AG04450 (cell line): ENCODE results near the gene OAS3. TPM values are rescaled to one million over a fixed set of nuclear protein-coding genes. Genes with fewer than 3 reads are reported as not detected.

ENCODE experiments used
- CTCF ChIA-PET: fragments of 300-600, 350-600 bp; formaldehyde crosslinking; extraction: SDS; loops from one replicate; lab custom pipeline; 2022; ENCODE audit warnings: antibody characterized with exemption, inconsistent platforms; lab: Charles Lee
- POLR2A ChIA-PET: fragments of 350-600 bp; formaldehyde crosslinking; extraction: SDS; loops from one replicate; lab custom pipeline; 2021; ENCODE audit warnings: antibody characterized with exemption, inconsistent platforms; lab: Yijun Ruan, JAX
- DNase-seq: peaks from one replicate; pipeline ENCODE4 v3.0.0-alpha.2; 2011; ENCODE audit warnings: low read depth, low spot score
- H3K27ac ChIP-seq: one replicate; pipeline ENCODE4 v1.5.1; 2012; ENCODE audit warnings: low read depth, low read length, control low read depth
- H3K27me3 ChIP-seq: one replicate; pipeline ENCODE4 v1.6.0; 2012; ENCODE audit warnings: low read length; ENCODE audit not compliant: control insufficient read depth, insufficient read depth
- H3K4me3 ChIP-seq: 2 replicates; pipeline ENCODE4 v1.5.1; 2011; ENCODE audit warnings: mild to moderate bottlenecking, low read depth, low read length, control low read depth
- H3K9me3 ChIP-seq: 2 replicates; pipeline ENCODE4 v1.5.1; 2012; ENCODE audit warnings: low read length; ENCODE audit not compliant: control insufficient read depth, insufficient read depth
- polyA plus RNA-seq: library from polyadenylated mRNA; depleted of rRNA; stranded (reverse); fragments of >200 nt; gene quantifications from 2 replicates; pipeline ENCODE4 v1.2.3, GENCODE V29; 2011
- TF ChIP-seq, protein P1 (sequence below): IDR thresholded peaks from 2 replicates; pipeline ENCODE4 v1.5.1; 2011; ENCODE audit warnings: low read depth, low read length, control low read depth, inconsistent platforms

OAS3 gene
- polyA plus RNA-seq, 1 experiment: 8.5 TPM

DNA sequence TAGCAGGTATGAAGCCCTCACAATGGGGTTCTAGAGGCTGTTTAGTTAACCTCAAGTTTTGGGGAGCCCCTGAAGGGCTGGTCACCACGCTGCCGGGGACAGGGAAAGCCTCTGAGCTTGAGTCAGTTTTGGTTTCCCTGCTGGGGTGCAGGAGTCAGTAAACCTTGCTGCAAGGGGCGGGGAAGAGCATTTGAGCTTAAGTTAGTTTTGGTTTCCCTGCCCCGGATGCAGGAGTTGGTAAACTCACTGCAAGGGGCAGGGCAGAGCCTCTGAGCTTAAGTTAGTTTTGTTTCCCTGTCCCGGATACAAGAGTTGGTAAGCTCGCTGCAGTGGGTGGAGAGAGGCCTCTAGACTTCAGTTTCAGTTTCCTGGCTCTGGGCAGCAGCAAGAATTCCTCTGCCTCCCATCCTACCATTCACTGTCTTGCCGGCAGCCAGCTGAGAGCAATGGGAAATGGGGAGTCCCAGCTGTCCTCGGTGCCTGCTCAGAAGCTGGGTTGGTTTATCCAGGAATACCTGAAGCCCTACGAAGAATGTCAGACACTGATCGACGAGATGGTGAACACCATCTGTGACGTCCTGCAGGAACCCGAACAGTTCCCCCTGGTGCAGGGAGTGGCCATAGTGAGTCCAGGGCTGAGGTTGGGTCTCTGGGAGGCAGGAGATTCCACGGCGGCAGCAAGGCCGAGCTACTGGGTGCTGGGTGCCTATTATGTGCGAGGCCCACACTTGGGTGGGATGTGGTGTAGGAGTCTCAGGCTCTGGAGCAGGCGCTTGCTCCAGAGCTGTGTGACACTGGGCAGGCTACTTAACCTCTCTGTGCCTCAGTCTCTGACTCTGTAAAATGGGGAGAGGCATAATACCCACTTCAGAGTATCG lies 40.1 kb downstream of the OAS3 start, which contains the start of gene OAS2:
Gene OAS2 (plus strand): TSS at position 357 of the 878 bp plus-strand sequence. CDS start 90 bp downstream, at position 447.
- CTCF ChIA-PET: interaction anchor here (1.4 to 3.1 kb wide), 3 partner anchors 15 to 16 kb away, joined by 4 to 23 read pairs (median 10); no protein-coding TSS in a partner anchor

GRCh38 chr12:112979041-112979680 lies 40.9 kb downstream of the OAS3 start:
- Histone ChIP-seq H3K27ac (no peak overlapping the region), H3K27me3 (no peaks in the 10 kb centered on the region), H3K4me3 (no peak overlapping the region), H3K9me3 (no peaks in the 10 kb centered on the region)
- ChIA-PET CTCF (interaction anchor here (1.4 to 3.1 kb wide), 2 partner anchors 14 to 17 kb away, joined by 4 to 23 read pairs; no protein-coding TSS in a partner anchor), POLR2A (no interaction called here)
- TF ChIP-seq, protein P1, sequence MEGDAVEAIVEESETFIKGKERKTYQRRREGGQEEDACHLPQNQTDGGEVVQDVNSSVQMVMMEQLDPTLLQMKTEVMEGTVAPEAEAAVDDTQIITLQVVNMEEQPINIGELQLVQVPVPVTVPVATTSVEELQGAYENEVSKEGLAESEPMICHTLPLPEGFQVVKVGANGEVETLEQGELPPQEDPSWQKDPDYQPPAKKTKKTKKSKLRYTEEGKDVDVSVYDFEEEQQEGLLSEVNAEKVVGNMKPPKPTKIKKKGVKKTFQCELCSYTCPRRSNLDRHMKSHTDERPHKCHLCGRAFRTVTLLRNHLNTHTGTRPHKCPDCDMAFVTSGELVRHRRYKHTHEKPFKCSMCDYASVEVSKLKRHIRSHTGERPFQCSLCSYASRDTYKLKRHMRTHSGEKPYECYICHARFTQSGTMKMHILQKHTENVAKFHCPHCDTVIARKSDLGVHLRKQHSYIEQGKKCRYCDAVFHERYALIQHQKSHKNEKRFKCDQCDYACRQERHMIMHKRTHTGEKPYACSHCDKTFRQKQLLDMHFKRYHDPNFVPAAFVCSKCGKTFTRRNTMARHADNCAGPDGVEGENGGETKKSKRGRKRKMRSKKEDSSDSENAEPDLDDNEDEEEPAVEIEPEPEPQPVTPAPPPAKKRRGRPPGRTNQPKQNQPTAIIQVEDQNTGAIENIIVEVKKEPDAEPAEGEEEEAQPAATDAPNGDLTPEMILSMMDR: no peak
- no peak for DNase-seq

More for the DNA sequence above, 40.1 kb downstream of the OAS3 start, which contains the start of gene OAS2:
- Histone ChIP-seq H3K9me3 (no peaks in the 10 kb centered on the region), H3K27me3 (no peaks in the 10 kb centered on the region), H3K27ac (peak within 1 kb of the TSS; percentile 31), H3K4me3 (no peak within 1 kb of the TSS)
- TF ChIP-seq, protein P1: no peak
- no peak for DNase-seq
- POLR2A ChIA-PET: no interaction called here

- CTCF ChIA-PET: interaction anchor here (3.1 kb wide), 1 partner anchor 12 kb away, joined by 23 read pairs; no protein-coding TSS in a partner anchor
- no peaks in the 10 kb centered on the region for H3K27me3 ChIP-seq
- POLR2A ChIA-PET: no interaction called here
- no peak for DNase-seq
- TF ChIP-seq, protein P1: no peak
- no peak overlapping the region for H3K27ac ChIP-seq
- H3K9me3 ChIP-seq: no peaks in the 10 kb centered on the region
- H3K4me3 ChIP-seq: no peak overlapping the region
Measured at GRCh38 chr12:112980491-112981158, 42.4 kb downstream of the OAS3 start.

DNA sequence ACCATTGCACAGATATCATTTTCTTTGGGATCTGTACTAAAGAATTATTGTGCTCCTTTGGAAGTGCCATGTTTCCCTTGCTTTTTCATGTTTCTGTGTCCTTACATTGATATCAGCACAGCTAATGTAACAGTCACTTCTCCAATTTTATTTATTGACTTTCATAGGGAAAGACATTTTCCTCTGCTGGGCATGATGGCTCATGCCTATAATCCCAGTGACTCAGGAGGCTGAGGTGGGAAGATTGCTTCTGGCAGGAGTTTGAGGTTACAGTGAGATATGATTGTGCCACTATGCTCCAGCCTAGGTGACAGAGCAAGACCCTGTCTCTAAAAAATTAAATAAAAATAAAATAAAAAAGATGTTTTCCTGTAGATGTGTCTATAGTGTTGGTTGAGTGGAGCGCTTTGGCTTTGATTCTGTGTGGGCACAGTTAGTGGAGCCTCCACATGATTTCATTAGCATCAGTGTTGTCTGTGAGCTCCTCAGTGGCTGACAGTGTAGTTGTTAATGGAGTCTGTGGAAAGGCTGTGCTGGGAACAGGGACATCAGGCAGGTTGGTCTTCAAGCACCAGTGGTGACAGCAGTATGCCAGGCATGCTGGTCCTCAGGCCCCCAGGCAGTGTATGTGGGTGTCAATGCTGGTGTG lies 47.5 kb downstream of the OAS3 start:
- TF ChIP-seq, protein P1: no peak
- ChIA-PET POLR2A (no interaction called here), CTCF (interaction anchor here (0.6 kb wide), 1 partner anchor 111 kb away, joined by 4 read pairs; no protein-coding TSS in a partner anchor)
- no peak overlapping the region for H3K4me3 ChIP-seq
- H3K27me3 ChIP-seq: peaks cover 3% of the 10 kb centered on the region
- no peaks in the 10 kb centered on the region for H3K9me3 ChIP-seq
- no peak for DNase-seq
- H3K27ac ChIP-seq: no peak overlapping the region
